Smooth muscle cell (in vitro differentiated cells): Measurements from ENCODE around the gene PCSK7. TPM values are rescaled to one million over a fixed set of nuclear protein-coding genes. Genes with fewer than 3 reads are reported as not detected.

Experiments used
- DNase-seq: peaks from one replicate; lab custom pipeline; 2025; ENCODE audit not compliant: unreplicated experiment; lab: John Stamatoyannopoulos, UW
- H2AFZ ChIP-seq: fragments of 200-600 bp; sonication (generic); 2 replicates; pipeline ENCODE4 v1.6.0; 2016; ENCODE audit warnings: antibody characterized with exemption, low read depth, mild to moderate bottlenecking
- H3F3A ChIP-seq: fragments of 200-600 bp; sonication (generic); 2 replicates; pipeline ENCODE4 v1.6.0; 2017; ENCODE audit warnings: antibody characterized with exemption, low read depth
- H3K27ac ChIP-seq: fragments of 200-600 bp; sonication (generic); 2 replicates; pipeline ENCODE4 v1.5.1; 2016; ENCODE audit warnings: low read depth, mild to moderate bottlenecking
- H3K27me3 ChIP-seq: fragments of 200-600 bp; sonication (generic); 2 replicates; pipeline ENCODE4 v1.6.1; 2016; ENCODE audit warnings: low read depth, mild to moderate bottlenecking
- H3K36me3 ChIP-seq: fragments of 200-600 bp; sonication (generic); 2 replicates; pipeline ENCODE4 v1.5.1; 2016; ENCODE audit warnings: low read depth
- H3K4me1 ChIP-seq: fragments of 200-600 bp; sonication (generic); 2 replicates; pipeline ENCODE4 v1.5.1; 2016; ENCODE audit warnings: low read depth
- H3K4me2 ChIP-seq: fragments of 200-600 bp; sonication (generic); 2 replicates; pipeline ENCODE4 v1.6.0; 2016; ENCODE audit warnings: mild to moderate bottlenecking
- H3K4me3 ChIP-seq: fragments of 200-600 bp; sonication (generic); 2 replicates; pipeline ENCODE4 v1.5.1; 2016; ENCODE audit warnings: mild to moderate bottlenecking
- H3K79me2 ChIP-seq: fragments of 200-600 bp; sonication (generic); 2 replicates; pipeline ENCODE4 v1.6.0; 2016; ENCODE audit warnings: low read depth, mild to moderate bottlenecking
- H3K9ac ChIP-seq: fragments of 200-600 bp; sonication (generic); 2 replicates; pipeline ENCODE4 v1.6.0; 2016; ENCODE audit warnings: low read depth
- H3K9me3 ChIP-seq: fragments of 200-600 bp; sonication (generic); replicated peaks from 2 replicates; pipeline ENCODE4 v1.5.1; 2016; ENCODE audit warnings: low read depth
- H4K20me1 ChIP-seq: fragments of 200-600 bp; sonication (generic); 2 replicates; pipeline ENCODE4 v1.6.0; 2016; ENCODE audit warnings: low read depth
- WGBS: methylation state at CpG from one replicate; pipeline ENCODE4 v1.1.7; 2016; ENCODE audit warnings: low lambda C conversion rate; 5-methylcytosine and 5-hydroxymethylcytosine counted together
- polyA plus RNA-seq: library from polyadenylated mRNA; unstranded; fragments of >200 nt; fragmentation: Nextera tagmentation; extraction: Ambion mirVana; gene quantifications from 2 replicates; pipeline ENCODE4 v1.2.1, GENCODE V29; 2016
- total RNA-seq: library from RNA; depleted of rRNA; stranded (reverse); fragments of >200 nt; gene quantifications from 2 replicates; pipeline ENCODE4 v1.2.3, GENCODE V29; 2014
- TF ChIP-seq, protein P1 (sequence below): fragments of 200-600 bp; sonication (generic); IDR thresholded peaks from 2 replicates; pipeline ENCODE4 v1.5.1; 2017; ENCODE audit warnings: borderline replicate concordance, mild to moderate bottlenecking, antibody characterized with exemption; ENCODE audit not compliant: insufficient read depth, poor library complexity, severe bottlenecking

The PCSK7 gene
- total and polyA plus RNA-seq, 2 experiments from 2014 or later: 20.8 to 23.5 TPM

DNA sequence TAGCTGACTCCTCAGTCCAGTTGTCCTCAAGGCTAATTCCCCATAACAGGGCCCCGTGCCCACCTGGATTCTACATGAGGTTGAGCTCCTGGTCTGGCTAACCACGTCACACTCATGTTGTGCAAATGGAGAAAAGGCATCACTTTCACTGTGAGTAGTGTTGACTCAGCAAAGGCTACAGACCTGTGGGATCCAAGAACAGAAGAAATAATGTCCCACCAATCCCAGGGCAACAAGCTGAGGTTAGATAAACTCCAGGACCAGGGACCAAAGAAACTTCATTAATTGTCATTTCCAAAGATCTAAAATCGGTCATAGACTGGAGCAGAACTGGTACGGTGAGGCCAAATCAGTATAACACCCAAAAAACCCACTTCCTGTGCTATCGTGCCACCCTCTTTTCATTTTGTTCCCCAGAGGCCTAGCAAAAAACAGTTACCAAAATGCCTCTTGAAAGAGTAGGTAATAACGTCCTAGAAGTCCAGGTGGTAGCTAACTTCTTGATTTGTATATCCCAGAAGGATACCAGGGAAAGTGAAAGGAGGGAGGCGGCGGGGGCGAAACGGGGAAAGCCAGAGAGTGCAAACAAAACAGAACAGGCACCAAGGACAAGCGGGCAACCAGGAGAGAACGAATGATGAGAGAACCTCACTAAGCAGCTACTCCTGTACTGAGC, 1.4 kb downstream of the PCSK7 start:
- Histone ChIP-seq H3K4me1 (peaks cover 10% of the 10 kb centered on the region), H3K27ac (no peak overlapping the region), H3K4me2 (peak overlapping the region; percentile 99), H3K9ac (peak overlapping the region; percentile 88), H3F3A (no peaks in the 10 kb centered on the region), H4K20me1 (no peaks in the 10 kb centered on the region), H3K36me3 (no peaks in the 10 kb centered on the region), H3K4me3 (peak overlapping the region; percentile 92), H2AFZ (no peak overlapping the region), H3K79me2 (peaks cover 51% of the 10 kb centered on the region), H3K9me3 (no peaks in the 10 kb centered on the region), H3K27me3 (no peaks in the 10 kb centered on the region)
- WGBS: 93% methylated on average over 12 of the region's 12 CpGs
- DNase-seq: no peak
- TF ChIP-seq, protein P1, sequence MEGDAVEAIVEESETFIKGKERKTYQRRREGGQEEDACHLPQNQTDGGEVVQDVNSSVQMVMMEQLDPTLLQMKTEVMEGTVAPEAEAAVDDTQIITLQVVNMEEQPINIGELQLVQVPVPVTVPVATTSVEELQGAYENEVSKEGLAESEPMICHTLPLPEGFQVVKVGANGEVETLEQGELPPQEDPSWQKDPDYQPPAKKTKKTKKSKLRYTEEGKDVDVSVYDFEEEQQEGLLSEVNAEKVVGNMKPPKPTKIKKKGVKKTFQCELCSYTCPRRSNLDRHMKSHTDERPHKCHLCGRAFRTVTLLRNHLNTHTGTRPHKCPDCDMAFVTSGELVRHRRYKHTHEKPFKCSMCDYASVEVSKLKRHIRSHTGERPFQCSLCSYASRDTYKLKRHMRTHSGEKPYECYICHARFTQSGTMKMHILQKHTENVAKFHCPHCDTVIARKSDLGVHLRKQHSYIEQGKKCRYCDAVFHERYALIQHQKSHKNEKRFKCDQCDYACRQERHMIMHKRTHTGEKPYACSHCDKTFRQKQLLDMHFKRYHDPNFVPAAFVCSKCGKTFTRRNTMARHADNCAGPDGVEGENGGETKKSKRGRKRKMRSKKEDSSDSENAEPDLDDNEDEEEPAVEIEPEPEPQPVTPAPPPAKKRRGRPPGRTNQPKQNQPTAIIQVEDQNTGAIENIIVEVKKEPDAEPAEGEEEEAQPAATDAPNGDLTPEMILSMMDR: no peak

DNA sequence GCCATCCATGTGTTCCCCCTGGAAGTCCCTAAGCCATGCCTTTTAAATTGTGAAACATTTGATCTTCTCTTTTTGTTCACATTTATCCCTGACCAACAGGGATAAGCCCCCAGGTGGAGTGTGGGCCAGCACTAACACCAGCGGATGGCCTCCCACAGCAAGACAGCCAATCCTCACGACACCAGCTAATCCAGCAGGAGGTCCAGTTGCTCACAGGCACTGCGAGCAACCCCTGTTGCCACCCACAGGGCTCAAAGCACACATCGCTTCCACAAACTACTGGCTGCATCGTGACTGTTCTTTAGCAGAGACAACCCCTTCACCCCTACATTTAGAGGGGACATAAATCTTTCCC, 2.0 kb downstream of the PCSK7 start:
- Histone ChIP-seq H3K4me3 (no peak overlapping the region), H4K20me1 (no peaks in the 10 kb centered on the region), H3K4me2 (no peak overlapping the region), H3K4me1 (peaks cover 10% of the 10 kb centered on the region), H3K27me3 (no peaks in the 10 kb centered on the region), H3K36me3 (no peaks in the 10 kb centered on the region), H3F3A (no peaks in the 10 kb centered on the region), H3K9me3 (no peaks in the 10 kb centered on the region), H3K9ac (no peak overlapping the region), H2AFZ (no peak overlapping the region), H3K27ac (no peak overlapping the region), H3K79me2 (peaks cover 51% of the 10 kb centered on the region)
- no peak for DNase-seq
- TF ChIP-seq, protein P1: no peak
- WGBS: 95% methylated on average over 5 of the region's 5 CpGs

DNA sequence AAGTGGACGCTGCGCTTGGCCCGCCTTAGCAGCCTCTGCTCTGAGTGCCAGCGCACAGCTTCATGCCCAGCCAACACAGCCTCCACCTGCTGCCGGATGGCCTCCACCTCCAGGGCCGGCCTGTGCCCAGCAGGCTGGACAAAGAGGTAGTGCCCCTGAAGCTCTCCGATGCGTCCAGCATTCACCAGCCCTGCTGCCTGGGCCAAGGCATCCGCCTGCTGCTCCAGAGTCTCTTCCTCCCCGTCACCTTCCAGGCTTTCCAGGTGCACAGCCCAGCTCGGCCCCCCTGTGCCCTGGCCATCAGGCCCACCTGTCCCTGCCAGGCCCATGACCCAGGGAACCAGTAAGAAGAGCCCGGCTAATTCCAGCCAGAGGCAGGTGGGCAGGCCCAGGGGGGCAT, 2.5 kb downstream of the PCSK7 start:
- Histone ChIP-seq H3K27ac (no peak overlapping the region), H3K9me3 (no peaks in the 10 kb centered on the region), H3F3A (no peaks in the 10 kb centered on the region), H3K4me1 (peaks cover 10% of the 10 kb centered on the region), H3K4me3 (no peak overlapping the region), H3K36me3 (no peaks in the 10 kb centered on the region), H3K79me2 (peaks cover 47% of the 10 kb centered on the region), H3K4me2 (no peak overlapping the region), H3K27me3 (no peaks in the 10 kb centered on the region), H3K9ac (no peak overlapping the region), H2AFZ (no peak overlapping the region), H4K20me1 (no peaks in the 10 kb centered on the region)
- TF ChIP-seq, protein P1: no peak
- no peak for DNase-seq
- 97% methylated on average over 12 of the region's 12 CpGs for WGBS

DNA sequence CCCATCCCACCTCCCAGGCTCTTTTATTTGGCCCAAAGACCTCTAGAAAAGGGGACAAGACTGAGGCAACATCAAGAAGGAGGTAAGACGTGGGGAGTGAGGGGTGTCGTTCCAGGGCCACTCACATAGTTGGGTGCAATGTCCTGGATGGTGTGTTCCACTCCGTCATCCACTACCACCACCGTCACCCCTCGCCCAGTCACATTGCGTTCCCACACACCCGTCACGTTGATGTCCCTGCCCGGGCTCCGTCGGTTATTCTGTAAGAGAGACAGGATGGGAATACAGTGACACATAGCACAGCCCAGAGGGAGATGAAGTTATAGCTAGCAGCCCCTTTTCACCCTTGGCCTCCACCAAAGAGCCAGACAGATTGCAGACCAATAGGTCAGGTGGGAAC, 3.8 kb downstream of the PCSK7 start:
- TF ChIP-seq, protein P1: no peak
- Histone ChIP-seq H3K27me3 (no peaks in the 10 kb centered on the region), H3K4me2 (no peak overlapping the region), H3K36me3 (no peaks in the 10 kb centered on the region), H3K27ac (no peak overlapping the region), H3K9me3 (no peaks in the 10 kb centered on the region), H3K79me2 (peaks cover 36% of the 10 kb centered on the region), H4K20me1 (no peaks in the 10 kb centered on the region), H3K9ac (no peak overlapping the region), H3F3A (no peaks in the 10 kb centered on the region), H3K4me3 (no peak overlapping the region), H3K4me1 (peaks cover 6% of the 10 kb centered on the region), H2AFZ (no peak overlapping the region)
- DNase-seq: no peak
- WGBS: 96% methylated on average over 11 of the region's 11 CpGs
